COLO668 (cell line): ENCODE data around the gene SIGLEC1.

Experiments
- DNase-seq: peaks from one replicate; lab custom pipeline; 2025; ENCODE audit not compliant: unreplicated experiment; lab: John Stamatoyannopoulos, UW

Gene SIGLEC1

DNA sequence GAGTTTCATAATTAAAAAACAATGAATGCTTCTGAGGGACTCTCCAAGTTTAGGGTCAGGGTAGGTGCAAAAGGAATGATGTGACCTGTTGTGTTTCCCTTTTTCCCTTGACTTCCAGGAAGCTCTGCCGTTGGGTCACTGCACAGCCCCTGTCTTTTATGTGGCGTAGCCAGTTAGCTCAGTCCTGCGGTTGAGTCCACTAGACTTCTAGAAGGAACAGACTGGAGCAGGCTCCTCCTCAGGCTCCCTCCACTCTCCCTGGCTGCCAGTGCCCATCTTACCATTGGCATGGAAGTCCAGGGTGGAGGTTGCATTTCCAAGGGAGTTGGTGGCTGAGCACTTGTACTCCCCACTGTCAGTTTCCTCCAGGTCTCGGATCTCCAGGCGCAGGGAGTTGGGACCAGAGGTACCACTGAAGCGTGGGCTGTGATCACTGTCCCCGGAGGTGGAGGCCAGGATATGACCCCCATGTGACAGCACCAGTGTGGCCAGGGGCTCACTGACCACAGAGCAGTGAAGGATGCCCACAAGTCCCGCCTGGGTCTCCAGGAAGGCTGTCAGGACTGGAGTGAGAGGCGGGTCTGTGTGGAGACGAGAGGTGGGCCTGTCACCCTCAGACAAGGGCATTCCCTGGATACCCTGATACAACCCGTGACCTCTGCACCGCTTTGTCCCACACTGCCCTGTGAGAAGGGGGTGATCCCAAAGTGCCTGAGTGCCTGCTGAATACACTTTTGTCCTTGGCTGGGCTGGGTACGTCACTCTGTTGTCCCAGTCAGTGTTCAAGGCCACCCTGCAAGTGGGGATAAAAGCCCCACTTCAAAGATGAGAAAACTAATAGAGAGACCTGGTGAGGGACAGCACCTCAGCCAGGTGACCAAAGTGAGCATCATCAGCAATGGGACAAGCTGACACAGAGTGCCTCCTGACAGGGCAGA, 11.1 kb downstream of the SIGLEC1 start:
- DNase-seq, result no peak

DNA sequence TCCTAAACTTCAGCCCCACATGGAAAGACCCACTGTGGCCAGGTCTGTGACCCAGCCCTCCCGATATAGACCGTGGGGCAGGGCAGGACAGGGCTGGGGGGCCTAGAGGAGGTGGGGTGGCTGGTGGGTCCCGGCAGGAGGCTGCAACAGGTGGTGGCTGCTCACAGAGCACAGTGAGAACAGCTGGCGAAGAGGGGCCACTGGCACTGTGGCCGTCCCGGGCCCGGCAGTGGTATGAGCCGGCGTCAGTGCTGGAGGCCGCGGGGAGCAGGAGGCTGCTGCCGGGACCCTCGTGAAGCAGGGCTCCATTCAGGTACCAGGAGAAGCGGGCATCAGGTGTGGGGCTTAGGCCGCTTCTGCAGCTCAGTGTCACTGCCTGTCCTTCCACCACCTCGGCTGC, 13.4 kb downstream of the SIGLEC1 start:
- no peak for DNase-seq

DNA sequence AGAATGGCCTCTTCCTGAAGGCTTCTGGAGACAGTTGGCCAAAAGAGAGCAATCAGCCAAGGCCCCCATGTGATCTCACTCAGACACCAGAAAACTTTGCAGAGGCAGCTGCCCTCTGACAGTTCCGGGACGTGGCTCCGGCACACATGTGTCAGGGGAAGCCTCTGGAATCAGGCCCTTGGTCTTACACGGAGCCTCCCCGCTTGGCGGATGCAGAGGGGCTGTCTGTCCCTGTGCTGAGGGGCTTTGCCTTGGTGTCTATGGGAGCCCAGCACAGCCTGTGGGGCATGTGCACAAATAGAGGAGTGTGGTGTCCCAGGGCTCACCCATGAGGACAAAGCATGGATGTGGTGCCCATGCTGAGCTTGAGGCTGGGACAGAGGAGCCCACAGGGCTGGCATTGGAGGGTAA, 13.8 kb downstream of the SIGLEC1 start:
- DNase-seq, result no peak

DNA sequence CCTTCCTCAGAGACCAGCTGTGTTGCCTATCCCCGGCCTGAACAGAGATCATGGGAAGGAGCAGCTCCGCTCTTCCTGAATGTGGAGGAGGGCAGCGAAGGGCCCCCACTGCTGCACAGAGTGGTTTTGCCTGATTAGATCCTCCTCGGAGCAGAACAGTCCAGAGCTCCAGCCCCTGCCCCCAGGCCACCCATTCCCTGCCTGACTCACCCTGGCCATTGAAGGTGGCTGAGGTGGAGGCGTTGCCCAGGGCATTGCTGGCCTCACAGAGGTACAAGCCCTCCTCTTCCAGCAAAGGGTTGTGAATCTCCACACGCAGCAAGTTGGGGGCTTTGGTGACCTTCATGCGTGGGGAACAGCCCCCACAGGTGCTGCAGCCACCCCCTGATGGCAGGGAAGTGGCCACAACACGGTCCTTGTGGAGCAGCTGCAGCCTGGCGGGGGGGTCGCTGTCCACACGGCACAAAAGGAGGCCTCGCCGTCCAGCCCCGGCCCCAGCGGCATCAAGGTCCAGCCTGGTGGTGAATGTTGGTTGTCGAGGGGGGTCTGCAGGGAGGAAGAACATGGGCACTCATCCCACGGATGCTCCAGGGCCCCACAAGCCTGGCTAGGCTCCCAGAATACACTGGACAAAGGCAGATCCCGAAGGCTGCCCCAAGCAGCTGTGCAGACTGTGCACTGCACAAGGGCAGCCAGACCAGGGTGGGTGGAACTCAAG, 14.7 kb downstream of the SIGLEC1 start:
- DNase-seq, result no peak

DNA sequence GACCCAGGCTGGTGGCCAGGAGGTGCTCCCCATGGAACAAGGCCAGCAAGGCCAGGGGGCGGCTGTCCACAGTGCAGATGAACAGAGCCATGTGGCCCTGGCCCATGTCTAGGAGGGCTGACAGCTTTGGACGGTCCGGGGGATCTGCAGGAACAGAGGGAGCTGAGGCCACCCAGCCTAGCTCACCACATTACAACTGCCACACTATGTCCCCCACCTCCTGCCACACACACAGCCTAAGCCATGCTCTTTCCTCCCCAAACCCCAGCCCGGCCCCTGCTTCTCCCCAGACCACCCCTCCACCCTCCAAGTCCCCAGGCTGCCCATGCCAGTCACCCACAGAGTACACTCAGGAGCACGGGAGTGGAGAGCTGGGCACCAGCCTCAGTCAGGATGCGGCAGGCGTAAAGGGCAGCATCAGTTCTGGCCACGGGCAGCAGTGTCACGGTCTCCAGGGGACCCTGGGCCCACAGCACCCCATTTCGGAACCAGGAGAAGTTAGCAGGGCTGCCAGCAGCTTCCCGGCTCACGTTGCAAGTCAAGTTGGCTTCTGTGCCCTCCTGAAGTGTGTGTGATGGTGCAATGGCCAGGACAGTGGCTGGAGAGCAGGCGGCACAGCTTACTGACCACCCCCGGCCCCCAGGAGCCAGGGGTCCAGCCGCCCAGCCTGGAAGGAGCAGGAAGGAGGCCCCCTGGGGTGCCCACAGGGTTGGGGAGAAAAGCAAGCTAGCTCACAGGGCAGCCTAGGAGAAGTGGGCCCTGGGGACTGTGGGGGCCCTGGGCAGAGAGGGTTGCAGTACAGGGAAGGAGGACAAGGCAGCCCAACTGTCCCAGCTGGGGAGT, 15.4 kb downstream of the SIGLEC1 start:
- no peak for DNase-seq

DNA sequence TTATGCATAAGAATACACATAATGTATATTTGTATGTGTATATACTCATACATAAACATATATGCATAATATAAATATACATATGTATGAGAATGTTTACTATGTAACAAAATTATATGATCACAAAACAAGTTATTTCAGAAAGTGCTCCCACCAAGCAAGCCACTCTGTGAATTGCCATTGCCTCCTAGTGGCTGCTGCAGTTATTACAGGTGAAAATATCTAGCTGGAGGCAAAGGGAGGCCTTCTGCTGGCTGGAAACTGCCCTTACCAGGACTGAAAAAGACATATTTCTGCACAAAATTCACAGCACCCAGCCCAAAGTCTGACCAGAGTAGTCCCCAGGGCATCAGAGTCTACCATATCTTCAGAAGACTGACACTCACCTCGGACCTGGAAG, 16.2 kb downstream of the SIGLEC1 start:
- no peak for DNase-seq

DNA sequence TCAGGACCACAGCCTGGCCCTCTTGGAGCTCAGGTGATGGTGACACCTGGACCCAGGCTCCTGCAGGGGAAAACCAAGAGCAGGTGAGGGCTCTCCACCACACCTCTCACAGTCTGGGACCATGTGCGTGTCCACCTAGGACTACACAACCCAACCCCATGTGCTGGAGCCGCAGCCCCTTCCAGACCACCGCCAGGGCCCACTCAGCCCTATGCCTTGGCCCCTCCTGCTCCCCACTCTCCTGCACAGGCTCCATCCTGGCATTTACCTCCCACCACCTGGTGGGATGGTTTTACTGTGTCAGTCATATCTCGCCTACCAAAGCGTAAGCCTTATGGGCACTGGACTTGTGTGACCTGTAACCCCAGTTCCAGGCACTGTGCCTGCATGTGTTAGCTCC, 17.5 kb downstream of the SIGLEC1 start:
- no peak for DNase-seq

DNA sequence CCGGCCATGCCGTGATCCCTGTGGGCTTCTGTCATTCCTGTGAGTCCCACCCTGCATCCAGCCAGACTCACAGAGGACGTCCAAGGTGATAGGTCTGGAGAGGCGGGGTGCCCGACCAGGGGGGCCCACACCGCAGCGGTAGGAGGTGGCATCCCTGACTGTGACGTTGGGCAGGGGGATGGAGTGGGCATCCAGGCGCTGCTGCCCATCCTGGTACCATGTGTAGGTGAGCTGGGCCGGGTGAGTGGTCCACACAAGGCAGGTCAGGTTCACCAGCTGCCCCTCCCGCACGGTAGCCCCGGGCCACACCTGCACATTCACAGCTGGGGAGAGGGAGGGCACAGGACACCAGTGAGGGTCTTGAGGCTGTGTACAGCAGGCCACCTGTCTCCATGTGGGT, 19.0 kb downstream of the SIGLEC1 start:
- no peak for DNase-seq

DNA sequence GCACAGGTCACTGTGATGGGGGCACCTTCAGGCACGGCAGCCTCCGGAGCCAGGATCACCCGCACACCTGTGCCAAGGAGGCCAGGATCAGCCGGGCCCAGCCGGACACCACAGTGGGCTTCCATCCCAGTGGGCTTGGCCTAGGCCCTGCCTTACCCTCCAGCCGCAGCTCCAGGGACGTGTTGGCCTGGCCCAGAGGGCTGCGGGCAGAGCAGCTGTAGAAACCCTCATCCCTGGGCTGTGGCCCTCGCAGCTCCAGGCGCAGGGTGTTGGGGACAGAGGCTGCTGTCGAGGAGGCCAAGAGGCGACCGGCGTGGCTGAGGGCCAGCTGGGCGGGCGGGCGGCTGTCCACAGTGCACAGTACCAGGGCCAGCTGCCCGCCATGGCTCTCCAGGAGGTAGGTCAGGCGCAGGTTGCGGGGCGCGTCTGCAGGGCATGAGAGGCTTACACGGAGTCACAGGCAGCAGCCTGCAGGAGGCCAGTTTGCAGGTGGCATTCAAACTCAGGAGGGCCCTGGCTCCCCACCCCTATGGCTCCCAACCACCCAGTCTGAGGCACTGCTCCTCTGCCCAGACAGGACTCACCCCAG, 19.6 kb downstream of the SIGLEC1 start:
- no peak for DNase-seq

DNA sequence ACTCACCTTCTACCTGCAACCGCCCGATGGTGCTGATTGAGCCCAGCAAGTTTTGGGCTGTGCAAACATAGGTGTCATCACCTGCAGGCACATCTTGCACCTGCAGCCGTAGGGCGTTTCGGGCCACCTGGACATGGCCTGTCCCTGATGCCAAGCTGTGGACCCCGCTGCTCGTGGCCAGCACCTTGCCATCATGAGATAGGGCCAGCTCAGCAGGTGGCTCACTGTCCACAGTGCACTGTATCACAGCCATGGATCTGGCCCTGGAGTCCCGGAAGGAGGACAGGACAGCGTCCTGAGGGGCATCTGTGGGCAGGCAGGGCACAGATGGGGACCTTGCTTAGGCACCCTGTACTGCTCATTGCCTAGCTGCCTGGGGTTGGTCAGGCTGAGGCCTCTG, 20.5 kb downstream of the SIGLEC1 start:
- no peak for DNase-seq

DNA sequence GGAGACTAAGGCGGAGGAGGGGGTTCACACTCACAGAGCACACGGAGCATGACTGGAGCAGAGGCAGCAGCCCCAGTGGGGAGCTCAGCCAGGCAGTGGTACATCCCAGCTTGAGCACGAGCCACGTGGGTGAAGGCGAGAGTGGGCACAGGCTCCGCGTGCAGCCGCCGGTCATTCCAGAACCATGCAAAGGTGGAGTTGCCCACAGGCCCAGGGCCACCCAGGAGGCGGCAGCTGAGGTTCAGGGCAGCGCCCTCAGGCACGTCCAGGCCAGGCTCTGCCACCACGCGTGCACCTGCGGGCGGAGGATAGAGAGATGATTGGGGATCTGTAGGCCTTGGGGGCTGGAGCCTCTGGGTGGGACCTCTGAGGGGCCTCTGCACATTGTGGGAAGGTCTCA, 21.1 kb downstream of the SIGLEC1 start:
- no peak for DNase-seq

DNA sequence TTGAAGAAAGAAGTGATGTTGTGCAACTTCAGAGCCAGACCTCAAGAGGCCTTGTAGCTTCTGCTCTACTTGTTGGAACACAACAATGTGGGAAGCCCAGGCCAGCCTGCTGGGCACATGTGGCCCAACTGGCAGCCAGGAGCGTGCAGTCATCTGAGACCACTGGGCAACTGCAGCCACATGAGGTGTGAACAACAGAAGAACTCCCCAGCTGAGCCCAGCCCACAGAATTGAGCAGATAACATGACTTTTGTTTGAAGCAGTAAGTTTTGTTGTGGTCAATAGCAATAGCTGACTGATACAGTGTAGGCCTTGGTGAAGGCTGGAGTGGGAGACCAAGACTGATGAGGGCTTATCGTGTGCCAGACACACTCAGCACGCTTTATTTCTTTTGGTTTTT, 22.0 kb downstream of the SIGLEC1 start:
- DNase-seq, result no peak

DNA sequence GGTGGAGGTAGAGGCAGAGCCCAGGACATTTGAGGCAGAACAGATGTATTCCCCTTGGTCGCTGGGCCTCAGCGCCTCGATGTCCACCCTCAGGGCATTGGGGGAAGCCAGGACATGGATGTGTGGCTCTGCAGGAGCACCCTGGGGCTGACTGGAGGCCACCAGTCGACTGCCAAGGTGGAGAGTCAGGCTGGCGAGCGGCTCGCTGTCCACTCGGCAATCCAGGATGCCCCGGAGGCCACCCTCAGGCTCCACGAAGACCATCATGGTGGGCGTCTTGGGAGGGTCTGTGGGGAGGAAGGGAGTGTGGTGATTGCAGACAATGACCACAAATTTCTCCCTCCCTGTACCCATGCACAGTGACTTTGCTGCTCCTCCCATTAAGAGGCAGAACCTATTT, 22.4 kb downstream of the SIGLEC1 start:
- no peak for DNase-seq

DNA sequence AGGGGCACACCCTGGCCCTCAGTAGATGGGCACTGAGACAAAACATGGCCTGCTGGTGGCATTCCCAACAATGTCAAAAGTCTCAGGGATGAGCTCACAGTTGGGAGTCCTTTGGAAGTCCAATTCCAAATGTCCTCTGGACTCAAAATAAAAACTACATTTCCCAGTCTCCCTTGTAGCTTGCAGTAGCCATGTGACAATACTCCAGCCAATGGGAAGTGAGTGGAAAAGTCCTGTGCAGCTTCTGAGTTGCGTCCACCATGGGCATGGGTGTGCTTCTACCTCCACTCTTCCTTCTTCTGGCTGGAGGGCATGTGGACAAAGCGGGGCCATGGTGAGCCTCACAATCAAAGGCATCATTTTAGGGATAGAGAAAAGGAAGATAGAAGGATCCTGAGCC, 24.7 kb downstream of the SIGLEC1 start:
- no peak for DNase-seq

DNA sequence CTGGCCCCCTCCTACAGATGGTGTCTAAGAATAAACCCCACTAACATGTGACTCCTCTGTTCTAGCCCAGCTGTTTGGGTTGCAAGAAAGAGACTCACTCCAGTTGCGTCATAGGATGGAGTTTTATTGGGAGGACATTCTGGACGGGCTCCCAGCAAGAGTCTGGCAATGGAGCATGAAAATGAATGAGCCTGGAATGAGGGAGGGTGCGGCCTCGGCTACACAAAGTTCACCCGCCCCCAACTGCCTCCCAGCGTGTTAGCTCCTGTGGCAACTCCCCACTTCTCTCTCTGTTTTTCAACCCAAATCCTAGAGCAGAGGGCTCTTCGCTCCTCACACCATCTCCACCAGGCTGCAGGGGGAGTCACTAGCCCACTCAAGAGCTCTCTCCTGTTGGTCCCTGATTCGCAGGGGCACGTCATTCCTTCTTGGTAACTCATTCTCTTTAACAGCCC, 25.5 kb downstream of the SIGLEC1 start:
- DNase-seq, result no peak

DNA sequence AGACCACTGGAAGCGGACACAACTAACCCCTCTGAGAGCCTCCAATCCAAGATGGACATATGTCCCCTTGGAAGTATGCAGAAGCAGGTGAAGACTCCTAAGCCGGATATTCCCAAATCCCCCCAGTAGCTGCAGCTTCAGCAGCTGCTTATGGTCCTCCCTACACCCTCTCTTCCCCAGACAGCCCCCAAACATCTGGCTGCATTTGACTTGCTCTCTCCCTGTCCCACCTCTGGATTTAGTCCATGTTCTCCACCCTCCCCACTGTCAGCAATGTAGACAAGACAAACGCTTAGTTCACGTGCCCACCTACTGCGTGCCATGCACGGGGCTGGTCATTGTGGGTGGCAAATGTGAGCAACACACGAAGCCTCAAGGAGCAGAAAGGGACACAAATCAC, 26.0 kb downstream of the SIGLEC1 start:
- no peak for DNase-seq

DNA sequence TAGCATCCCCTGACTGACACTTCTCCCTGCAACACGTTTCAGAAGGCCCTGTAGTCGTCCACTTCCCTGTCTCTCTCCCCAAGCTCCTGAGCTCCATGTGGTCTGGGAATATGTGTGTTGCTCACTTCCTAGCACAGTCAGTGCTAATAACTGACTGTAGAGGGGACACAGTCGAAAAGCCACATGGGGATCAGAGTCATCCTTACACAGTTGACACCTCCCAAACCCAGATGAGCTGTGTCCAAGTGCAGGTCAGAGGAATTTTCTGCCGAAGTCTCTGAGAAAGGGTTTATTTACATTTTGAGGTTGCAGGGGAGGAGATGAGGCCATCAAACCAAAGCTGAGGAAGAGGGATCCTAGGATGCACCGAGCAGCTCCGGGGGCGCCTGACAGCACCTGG, 27.1 kb downstream of the SIGLEC1 start:
- no peak for DNase-seq

DNA sequence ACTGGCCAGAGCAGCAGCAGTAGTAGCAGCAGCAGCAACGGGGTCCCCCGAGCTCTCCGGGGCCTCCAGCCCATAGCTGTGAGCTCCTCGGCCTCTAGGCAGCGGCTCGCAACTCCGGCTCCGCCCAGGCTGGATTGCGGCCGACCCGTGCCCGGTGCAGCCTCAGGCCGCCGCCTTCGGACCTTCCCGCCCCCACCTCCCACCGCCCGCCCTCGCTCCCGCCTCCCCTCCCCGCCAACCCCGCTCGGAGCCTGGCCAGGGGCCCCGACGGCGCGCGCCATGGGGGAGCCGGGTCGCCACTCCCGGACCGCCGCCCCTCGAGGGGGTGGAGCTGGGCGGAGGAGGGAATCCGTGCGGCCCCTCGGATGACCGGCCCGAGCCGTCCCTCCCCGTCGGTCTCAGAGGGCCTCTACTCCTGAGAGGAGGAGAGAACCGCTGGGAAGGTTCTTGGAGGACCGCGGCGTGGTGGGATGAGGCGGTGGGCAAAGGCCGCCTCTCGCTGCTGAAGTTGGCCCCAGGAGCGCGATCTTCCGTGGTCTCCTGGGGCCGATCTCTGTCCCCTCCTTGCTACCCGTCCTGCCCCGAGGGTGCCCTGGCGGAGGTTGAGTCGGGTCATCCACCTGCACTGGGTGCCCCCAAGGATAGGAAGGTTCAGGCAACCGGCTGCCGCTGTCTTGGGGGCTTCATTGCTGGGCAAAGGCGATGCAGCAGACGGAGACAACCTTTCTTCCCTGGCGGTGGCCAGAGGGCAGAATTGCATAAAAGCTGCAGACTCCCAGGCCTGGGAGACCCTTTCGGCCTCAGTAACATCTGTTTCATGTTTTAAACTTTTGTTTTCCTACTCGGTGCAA, 30.2 kb downstream of the SIGLEC1 start, which contains the start of gene ADAM33:
ADAM33 (minus strand) TSS at position 80 of the 851 bp plus-strand sequence; CDS start at position 74, 6 bp downstream.
- no peak for DNase-seq

DNA sequence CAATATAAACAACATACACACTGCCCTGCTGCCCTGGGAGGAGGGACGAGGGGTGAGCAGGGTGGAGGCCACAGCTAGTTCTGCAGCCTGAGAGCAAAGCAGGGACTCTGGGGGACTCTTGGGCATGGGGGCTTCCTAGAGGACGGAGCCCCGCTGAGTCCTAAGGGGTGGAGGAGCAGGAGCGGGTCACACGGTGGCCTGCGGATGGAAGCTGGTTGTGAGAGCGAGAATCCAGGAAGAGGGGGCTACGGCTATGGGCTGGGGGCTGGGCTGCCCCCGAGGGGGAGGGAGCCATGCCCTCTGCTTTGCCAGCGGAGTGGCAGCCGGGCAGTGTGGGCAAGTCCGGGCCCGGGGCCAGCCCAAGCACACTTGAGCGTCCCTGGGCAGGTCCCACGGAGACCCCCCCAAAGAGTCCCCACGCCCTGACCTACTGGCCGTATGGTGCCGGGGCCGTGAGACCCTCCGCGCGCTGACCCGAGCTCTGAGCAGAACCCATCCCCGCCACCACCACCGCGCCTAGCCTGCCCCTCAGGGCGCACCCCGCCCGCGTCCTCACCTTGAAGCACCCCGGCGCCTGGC, 31.0 kb downstream of the SIGLEC1 start:
- no peak for DNase-seq
